Thyroid gland (tissue), 4 donors: ENCODE results near the gene KCTD2. TPM values are rescaled to one million over a fixed set of nuclear protein-coding genes. Genes with fewer than 3 reads are reported as not detected.

Experiments
- DNase-seq, 2 donors: peaks; one replicate each; pipeline ENCODE4 v3.0.0-alpha.2; 2019
- H3K27ac ChIP-seq, 3 donors: fragments of 200-600 bp; sonication (generic); 1 replicate in 2 of 3; 2 replicates in 1 of 3; pipeline ENCODE4 v1.5.1; 2016 to 2019; ENCODE audit warnings: mild to moderate bottlenecking in 1 of 3, moderate library complexity in 1 of 3
- H3K27me3 ChIP-seq: fragments of 200-600 bp; sonication (generic); one replicate; pipeline ENCODE4 v1.5.1; 2019
- H3K36me3 ChIP-seq, 2 donors: fragments of 200-600 bp; sonication (generic); one replicate each; pipeline ENCODE4 v1.5.1; 2016 to 2019
- H3K4me1 ChIP-seq, 2 donors: fragments of 200-600 bp; sonication (generic); one replicate each; pipeline ENCODE4 v1.5.1; 2017 to 2019
- H3K4me3 ChIP-seq, 3 donors: fragments of 200-600 bp; sonication (generic); replicated peaks in 1 of 3; 1 replicate in 2 of 3; 2 replicates in 1 of 3; pipeline ENCODE4 v1.5.1; 2016; ENCODE audit warnings: mild to moderate bottlenecking in 1 of 3
- H3K9me3 ChIP-seq: fragments of 200-600 bp; sonication (generic); one replicate; pipeline ENCODE4 v1.5.1; 2017
- CTCF ChIP-seq, 6 experiments: fragments of 200-600 bp in 3 of 6; fragments of 450-650 bp in 3 of 6; sonication (generic) in 3 of 6; IDR thresholded peaks; one replicate each; pipeline ENCODE4 v1.5.1; 2016 to 2019; ENCODE audit warnings: antibody characterized with exemption in 6 of 6, mild to moderate bottlenecking in 2 of 6, inconsistent platforms in 1 of 6, moderate library complexity in 1 of 6
- POLR2A ChIP-seq, 2 donors: fragments of 450-650 bp; IDR thresholded peaks; one replicate each; pipeline ENCODE4 v1.6.1; 2017; ENCODE audit warnings: antibody characterized with exemption in 2 of 2, mild to moderate bottlenecking in 2 of 2, moderate library complexity in 1 of 2
- WGBS, 2 donors: methylation state at CpG; one replicate each; pipeline ENCODE4 v1.1.5; 2017; 5-methylcytosine and 5-hydroxymethylcytosine counted together
- intact Hi-C: fragments of 100-400 bp; cut with DNase I; formaldehyde crosslinking; loops from one replicate; pipeline ENCODE4 v1.15.1; 2023
- total RNA-seq, 4 donors: library from RNA; depleted of rRNA; stranded (reverse); fragments of >200 nt; gene quantifications; one replicate each; pipeline ENCODE4 v1.2.3, GENCODE V29; 2016

Gene KCTD2
- total RNA-seq, 4 donors from 2014 or later = 33.6 to 48.6 (median 41.7) TPM

- Histone ChIP-seq H3K4me3 (no peak overlapping the region), H3K27ac (no peak overlapping the region), H3K4me1 (peaks cover 20 to 35% of the 10 kb centered on the region in 2 donors), H3K27me3 (no peaks in the 10 kb centered on the region), H3K36me3 (peaks cover 19 to 31% of the 10 kb centered on the region in 2 donors), H3K9me3 (no peaks in the 10 kb centered on the region)
- WGBS, 2 donors = 86 to 91% methylated on average over 8 to 13 of the region's 13 CpGs
- intact Hi-C loops = loop anchor here (5.0 kb wide), 1 partner anchor 49 kb away; no protein-coding TSS in a partner anchor
- TF ChIP-seq POLR2A (IDR thresholded peaks at IDR 0.05) (no peak), CTCF (IDR thresholded peaks at IDR 0.05) (no peak)
- DNase-seq = no peak
These were observed 16.2 kb downstream of the KCTD2 start for GRCh38 chr17:75063201-75063600.

GRCh38 chr17:75063626-75064025 is 16.6 kb downstream of the KCTD2 start:
- H3K9me3 ChIP-seq = no peaks in the 10 kb centered on the region
- TF ChIP-seq POLR2A (IDR thresholded peaks at IDR 0.05) = no peak
- no peak for TF ChIP-seq CTCF (IDR thresholded peaks at IDR 0.05)
- intact Hi-C loops = loop anchor here (5.0 kb wide), 1 partner anchor 49 kb away; no protein-coding TSS in a partner anchor
- H3K4me3 ChIP-seq = no peak overlapping the region
- peaks cover 16 to 31% of the 10 kb centered on the region in 2 donors for H3K4me1 ChIP-seq
- H3K27me3 ChIP-seq = no peaks in the 10 kb centered on the region
- 97 to 100% methylated on average over 1 to 3 of the region's 3 CpGs for whole genome bisulfite sequencing, 2 donors
- no peak for DNase-seq
- peaks cover 19 to 31% of the 10 kb centered on the region in 2 donors for H3K36me3 ChIP-seq
- H3K27ac ChIP-seq = no peak overlapping the region

- WGBS, 2 donors = 96 to 97% methylated on average over 11 of the region's 11 CpGs
- H3K36me3 ChIP-seq = peaks cover 19 to 31% of the 10 kb centered on the region in 2 donors
- peaks cover 16 to 31% of the 10 kb centered on the region in 2 donors for H3K4me1 ChIP-seq
- no peak for DNase-seq
- H3K27me3 ChIP-seq = no peaks in the 10 kb centered on the region
- no peak overlapping the region for H3K4me3 ChIP-seq
- H3K9me3 ChIP-seq = no peaks in the 10 kb centered on the region
- intact Hi-C loops = loop anchor here (5.0 kb wide), 1 partner anchor 48 kb away; no protein-coding TSS in a partner anchor
- TF ChIP-seq POLR2A (IDR thresholded peaks at IDR 0.05) = no peak
- TF ChIP-seq CTCF (IDR thresholded peaks at IDR 0.05) = no peak
- no peak overlapping the region for H3K27ac ChIP-seq
These were observed 17.0 kb downstream of the KCTD2 start for GRCh38 chr17:75064040-75064439.

GRCh38 chr17:75064460-75064859 is 17.4 kb downstream of the KCTD2 start:
- TF ChIP-seq POLR2A (IDR thresholded peaks at IDR 0.05) (no peak), CTCF (IDR thresholded peaks at IDR 0.05) (no peak)
- H3K4me1 ChIP-seq = peaks cover 14 to 28% of the 10 kb centered on the region in 2 donors
- DNase-seq = no peak
- no peak overlapping the region for H3K4me3 ChIP-seq
- WGBS, 2 donors = 91 to 92% methylated on average over 8 of the region's 8 CpGs
- peaks cover 19 to 31% of the 10 kb centered on the region in 2 donors for H3K36me3 ChIP-seq
- H3K9me3 ChIP-seq = no peaks in the 10 kb centered on the region
- H3K27me3 ChIP-seq = no peaks in the 10 kb centered on the region
- intact Hi-C loops = loop anchor here (5.0 kb wide), 1 partner anchor 48 kb away; no protein-coding TSS in a partner anchor
- no peak overlapping the region for H3K27ac ChIP-seq

GRCh38 chr17:75064867-75065561 is 18.0 kb downstream of the KCTD2 start:
- WGBS, 2 donors = 95 to 97% methylated on average over 14 to 18 of the region's 18 CpGs
- Histone ChIP-seq H3K9me3 (no peaks in the 10 kb centered on the region), H3K27ac (peak overlapping the region in 1 of 3 donors; percentile 12), H3K27me3 (no peaks in the 10 kb centered on the region), H3K36me3 (peaks cover 19 to 31% of the 10 kb centered on the region in 2 donors), H3K4me3 (no peak overlapping the region), H3K4me1 (peaks cover 11 to 23% of the 10 kb centered on the region in 2 donors)
- no peak for TF ChIP-seq POLR2A (IDR thresholded peaks at IDR 0.05)
- TF ChIP-seq CTCF (IDR thresholded peaks at IDR 0.05) = no peak
- intact Hi-C loops = loop anchor here (5.0 kb wide), 1 partner anchor 47 kb away; no protein-coding TSS in a partner anchor
- no peak for DNase-seq
